GM10847 (cell line): ENCODE data around the gene CPXM1.

Experiments
- POLR2A ChIP-seq: IDR thresholded peaks from 2 replicates; pipeline ENCODE4 v1.6.1; 2011; ENCODE audit not compliant: insufficient read length; ENCODE audit errors: extremely low read depth

Gene CPXM1

DNA sequence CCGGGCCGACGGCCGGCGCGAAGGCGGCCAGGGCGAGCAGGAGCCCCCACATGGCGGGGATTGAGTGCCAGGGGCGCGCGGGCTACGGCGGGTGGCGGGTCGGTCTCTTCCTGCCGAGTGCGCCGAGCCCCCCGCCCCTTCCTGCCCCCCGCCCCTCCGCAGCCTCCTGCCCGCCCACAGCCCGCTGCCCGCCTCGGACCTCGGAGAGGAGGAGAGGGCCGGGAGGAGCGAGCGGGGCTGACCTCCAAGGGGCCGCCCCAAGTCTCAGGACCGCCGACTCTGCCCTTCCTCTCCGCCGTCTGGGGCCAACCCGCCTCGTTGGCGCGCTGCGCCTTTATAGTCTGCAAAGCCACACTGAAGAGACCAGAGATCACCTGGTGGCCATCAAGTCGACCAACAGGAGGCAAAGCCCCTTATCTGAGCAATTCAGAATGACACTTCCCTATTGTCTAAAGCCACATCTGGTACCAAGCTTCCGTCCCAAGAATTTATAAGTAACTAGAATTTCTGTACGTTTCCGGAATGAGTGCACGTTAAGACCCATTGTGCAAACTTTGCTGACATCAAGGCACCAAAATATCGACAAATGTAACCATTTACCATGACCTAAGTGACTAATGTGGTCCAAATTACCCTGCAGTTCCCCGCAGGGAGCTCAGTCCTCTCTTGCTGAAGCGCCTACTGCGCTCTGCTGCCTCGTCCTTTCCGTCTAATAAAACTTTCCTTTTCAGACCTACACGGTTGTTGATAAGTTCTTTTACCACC lies at the start of gene CPXM1:
Gene CPXM1, minus strand, starts transcription at position 107 of the 765 bp plus-strand sequence. Its CDS starts 55 bp downstream, at position 52.
- peak; percentile 48 for TF ChIP-seq POLR2A

DNA sequence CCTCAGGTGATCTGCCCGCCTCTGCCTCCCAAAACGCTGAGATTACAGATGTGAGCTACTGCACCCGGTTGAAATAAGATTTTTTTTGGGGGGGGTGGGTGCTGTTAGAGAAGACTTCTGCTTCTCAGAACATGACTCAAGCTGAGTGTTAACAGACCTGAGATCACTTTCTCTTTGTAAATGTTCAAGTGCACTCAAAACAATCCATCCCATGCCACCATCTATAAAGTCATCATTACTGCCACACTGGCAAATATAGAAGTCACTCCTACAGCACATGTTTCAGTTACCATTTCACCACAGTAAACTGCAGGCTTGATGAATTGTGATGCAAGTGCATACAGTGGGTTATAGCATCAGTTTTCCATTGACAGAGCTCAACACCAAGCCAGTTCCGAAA lies 49.1 kb upstream of the CPXM1 start:
- TF ChIP-seq POLR2A, result no peak

DNA sequence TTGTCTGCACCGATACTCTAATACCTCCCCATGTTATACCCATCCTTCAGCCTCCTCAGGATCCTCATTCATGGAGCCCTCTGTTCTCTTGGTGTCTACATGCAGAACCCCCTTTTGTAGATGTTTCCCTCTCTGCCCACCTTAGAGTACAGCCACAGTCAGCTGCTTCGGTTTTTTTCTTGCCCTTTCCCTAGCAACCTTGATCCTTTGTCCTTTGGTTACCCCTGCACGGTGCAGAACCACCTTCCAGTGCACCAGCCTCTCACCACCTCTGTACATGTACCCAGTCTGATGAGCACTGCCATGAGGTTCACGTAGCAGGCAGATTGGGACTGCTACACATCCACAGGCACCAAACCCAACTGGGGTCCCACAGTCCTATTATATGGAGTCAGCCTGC lies 47.4 kb upstream of the CPXM1 start:
- no peak for TF ChIP-seq POLR2A

DNA sequence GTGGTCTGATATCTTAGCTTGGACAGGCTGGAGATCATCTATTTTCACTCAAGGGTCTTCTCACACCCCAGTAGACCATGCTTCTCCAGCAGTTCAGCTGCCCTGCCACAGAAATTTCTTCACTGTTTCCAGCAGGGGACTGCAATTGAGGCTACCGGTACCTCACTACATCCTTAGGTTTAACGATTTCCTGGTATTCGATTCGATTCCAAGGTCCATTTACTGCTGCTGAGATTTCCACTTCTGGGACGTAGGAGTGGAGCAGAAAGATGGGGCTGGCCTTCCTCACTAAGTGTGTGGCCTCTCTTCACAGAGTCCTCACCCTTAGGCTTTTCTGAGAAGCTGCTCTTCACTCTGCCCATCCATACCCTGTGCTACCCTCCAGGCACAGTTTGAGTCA lies 46.3 kb upstream of the CPXM1 start:
- TF ChIP-seq POLR2A, result no peak

DNA sequence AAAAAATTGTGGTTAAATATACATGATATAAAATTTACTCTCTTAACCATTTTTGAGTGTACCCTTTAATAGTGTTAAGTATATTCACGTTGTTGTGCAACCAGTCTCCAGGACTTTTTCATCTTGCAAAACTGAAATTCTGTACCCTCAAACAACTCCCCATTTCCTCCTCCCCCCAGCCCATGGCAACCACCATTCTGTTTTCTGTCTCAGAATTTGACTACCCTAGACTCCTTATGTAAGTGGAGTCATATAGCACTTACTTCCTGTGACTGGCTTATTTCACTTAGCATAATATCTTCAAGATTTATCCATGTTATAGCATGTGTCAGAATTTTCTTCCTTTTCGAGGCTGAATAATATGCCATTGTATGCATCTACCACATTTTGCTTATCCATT lies 45.2 kb upstream of the CPXM1 start:
- no peak for TF ChIP-seq POLR2A

DNA sequence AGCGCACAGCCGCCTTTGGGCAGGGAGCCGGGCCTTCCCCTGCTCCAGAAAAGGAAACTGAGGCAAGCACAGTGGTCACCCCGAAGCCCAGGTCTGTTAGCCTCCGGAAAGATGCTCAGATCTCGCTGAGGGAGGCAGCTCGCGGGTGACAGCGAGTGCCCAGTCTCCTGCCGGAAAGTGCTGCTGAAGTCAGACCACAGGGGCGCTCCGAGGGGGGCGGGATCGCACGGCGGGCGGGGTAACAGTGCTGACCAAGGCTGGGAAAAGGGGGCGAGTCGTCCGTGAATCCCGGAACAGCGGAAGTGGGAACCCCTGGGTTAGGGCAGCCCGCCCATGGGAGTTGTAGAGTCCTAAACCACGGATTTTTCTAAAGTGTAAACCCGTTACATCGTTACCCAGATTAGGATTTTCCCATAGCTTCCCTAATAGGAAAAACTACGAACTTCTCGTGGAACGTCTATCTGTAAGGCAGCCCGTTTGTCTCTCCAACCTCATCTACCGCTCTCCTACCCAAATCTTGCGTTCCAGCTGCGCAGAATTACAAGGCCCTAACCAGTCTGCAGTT lies 40.6 kb upstream of the CPXM1 start:
- no peak for TF ChIP-seq POLR2A

DNA sequence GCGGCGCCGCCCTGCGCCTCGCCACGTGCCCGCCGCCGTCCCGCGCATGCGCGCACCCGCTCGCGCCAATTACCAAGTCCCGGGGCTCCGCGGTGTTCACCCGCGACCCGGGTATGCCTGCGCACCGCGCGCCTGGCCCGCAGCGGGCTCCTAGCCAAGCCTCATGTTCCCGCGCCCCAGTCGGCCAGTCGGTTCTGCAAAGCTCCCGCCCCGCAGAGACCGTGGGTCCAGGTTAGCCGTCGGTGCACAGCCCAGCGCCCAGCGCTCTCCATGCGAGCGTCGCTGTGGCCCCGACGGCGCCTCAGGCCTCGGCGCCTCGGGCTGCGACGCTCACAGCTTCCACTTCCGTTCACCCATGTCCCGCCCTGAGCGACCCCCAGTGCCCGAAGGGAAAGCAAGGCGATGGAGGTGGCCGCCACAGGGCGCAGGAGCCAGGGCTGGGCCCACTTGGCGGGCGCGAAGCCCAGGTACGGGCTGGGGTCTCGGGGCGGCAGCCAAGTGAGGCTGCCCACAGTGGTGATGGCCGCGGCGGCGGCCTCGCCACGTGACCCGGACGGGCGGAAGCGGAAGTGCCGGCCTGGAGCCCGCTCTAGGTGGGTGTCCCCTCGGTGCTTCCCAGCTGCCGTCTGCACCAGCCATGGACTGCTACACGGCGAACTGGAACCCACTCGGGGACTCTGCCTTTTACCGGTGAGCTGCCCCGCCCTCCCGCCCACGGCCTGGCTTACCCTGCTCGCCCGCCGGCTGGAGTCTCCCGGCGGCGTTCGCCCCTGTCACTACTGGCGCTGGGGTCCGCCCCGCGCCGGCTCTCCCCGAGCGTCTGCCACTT lies 39.9 kb upstream of the CPXM1 start, which contains the start of the genes PCED1A and VPS16:
Gene PCED1A, minus strand, starts transcription at position 518 of the 829 bp plus-strand sequence. CDS start 743 bp downstream, outside the sequence.
Gene VPS16, plus strand, starts transcription at position 608 of the 829 bp plus-strand sequence. Its CDS starts 30 bp downstream, at position 638.
- peak; percentile 63 for TF ChIP-seq POLR2A

DNA sequence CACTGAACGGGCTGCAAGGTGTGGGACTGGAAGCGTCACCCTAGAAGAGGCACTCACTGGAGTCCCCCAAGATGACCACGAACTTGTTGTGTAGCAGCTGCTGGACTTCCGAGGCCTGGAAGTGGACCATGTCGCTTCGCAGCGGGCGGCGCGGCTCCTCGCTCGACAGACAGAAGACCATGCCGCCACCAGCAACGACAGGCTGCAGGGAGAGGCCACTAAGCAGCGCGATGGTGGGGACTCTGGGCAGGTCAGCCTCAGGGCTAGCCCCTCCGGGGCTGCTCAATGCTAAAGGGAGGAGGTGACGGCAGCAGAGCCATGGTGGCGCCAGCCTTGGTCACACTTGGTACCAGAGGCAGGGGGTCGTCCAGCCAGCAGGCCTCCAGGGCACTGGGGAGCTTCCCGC lies 39.3 kb upstream of the CPXM1 start:
- no peak for TF ChIP-seq POLR2A

DNA sequence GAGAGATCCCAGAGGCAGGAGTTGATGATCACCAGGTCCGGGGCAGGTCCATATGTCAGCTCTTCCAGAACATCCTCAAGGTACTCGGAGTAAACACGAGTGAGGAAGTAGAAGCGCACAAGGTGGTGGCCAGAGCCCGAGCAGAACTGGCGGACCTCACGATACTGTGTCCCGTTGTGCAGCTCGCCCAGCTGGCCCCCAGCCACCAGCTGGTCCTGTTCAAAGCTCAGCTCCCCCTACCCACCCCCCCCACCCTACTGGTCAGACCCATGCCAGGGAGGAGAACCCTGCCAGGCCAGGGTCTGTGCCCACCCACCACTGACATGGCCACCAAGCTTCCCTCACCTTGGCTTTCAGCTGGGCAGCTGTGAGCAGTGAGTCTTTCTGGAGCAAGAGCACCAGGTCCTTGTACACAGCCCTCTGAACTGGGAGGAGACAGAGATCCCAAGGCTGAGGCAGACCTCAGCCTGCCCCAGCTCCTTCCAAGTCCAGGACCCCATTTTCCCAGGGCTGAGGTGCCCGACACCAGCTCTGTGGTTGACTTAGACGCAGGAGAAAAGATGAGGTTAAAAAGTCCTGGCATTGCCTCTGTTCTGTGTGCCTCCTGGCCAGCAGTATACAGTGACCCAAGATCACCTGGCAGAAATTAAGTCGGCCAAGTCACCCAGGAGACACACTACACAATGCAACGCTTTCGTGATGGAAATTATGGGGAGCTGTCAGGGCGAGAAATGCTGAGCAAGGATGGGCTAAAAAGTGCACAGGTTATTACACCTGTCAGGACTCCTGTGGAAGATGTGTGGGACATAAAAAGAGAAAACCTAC lies 38.6 kb upstream of the CPXM1 start:
- no peak for TF ChIP-seq POLR2A

DNA sequence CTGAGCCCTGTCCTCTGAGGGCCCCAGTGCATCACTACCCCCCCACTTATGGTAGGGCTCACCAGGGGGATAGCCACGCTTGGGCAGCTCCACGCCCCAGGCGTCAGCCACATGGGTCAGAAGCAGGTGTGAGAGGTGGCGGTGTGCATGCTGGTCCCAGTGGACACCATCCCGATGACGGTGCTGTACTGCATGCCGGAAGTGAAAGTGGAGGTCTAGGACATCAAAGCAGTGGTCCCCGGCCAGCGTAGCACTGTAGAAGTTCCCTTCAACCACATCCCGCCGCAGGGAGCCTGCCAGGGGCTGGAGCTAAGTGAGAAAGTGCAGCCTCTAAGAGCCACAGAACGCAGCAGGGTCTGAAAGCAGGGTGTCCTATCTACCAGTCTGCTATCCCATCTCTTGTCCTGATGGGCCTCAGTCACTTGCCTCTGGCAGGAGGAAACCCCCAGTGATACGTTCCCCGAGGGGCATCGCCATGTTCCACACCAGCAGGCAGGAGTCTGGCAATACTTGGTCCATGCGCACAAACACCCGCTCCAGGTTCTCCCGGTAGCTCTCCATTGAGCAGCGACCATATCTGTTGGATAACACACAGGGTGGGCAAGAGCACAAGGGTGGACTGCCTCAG lies 37.9 kb upstream of the CPXM1 start:
- no peak for TF ChIP-seq POLR2A

DNA sequence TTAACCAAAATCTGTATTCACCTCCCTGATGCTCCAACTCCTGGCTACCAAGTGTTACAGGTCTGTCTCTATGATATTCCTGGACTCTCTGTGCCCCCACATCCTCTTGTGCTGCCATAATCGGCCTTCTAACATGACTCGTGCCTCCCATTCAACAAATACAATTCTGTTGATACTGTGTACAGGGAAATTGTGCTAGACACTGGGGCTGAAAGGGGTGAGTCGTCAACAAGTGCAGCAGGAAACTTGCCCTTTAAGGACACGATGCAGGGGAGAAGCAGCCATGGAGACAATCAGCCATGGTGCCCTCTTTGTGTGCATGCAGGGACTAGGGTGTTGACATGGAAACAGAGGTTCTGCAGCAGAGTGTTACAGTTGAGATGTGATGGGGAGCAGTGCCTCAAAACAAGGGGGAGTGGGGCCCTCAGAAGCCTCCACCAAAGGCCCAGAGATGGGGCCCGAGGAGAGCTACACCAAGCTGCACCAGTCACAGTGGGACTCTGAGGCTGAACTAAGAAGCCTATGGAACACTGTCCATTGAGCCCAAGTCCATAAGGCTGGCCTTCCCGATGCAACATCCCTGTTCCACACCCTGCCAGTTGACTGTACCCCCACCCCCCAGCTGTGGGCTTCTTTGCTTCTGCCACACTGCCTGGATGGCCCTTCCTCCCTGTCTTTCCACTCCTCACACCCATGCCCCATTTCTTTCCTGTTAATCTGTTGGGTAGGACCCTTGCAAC lies 37.0 kb upstream of the CPXM1 start:
- TF ChIP-seq POLR2A, result no peak

DNA sequence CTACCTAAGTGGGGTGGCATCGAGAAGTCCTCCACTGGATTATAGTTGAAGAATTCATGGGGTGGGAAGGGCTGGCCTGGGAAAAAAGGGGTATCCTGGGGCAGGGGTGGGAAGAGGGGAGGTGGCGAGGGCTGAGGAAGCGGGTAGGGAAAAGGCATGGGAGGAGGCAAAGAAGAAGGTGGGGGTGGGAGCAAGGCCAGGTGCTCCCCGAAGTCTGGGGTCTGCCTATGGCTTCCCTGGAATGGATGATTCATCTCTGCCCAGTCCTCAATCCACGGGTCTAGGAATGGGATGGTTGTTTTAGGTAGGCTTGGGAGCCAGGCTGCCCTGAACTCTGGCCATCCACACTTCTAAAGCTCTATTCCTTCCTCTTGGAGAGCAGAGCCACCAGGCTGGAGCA lies 35.6 kb upstream of the CPXM1 start:
- no peak for TF ChIP-seq POLR2A

DNA sequence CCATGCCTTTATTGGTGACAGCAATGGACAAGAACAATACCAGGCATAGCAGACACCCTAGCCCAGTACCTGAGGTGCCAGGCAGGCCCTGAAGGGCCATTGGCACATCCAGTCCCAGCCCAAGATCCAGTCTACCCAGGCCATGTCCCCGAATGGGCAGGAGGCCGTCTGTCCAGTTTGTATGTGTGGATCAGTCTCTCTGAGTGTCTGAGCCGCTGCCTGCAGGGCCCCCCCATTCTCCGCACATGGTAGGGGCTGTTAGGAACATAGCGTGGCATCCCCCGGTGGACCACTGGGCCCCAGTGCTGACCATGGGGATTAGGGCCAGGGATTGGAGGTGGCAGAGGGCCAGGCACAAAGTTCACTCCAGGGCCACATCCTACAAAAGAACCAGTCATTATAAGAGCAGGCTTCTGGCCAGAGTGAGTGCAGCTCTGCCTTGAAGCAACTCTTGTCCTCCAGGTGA lies 34.9 kb upstream of the CPXM1 start:
- no peak for TF ChIP-seq POLR2A
